Stimulated activated CD8-positive, alpha-beta memory T cell treated with anti-CD3 and anti-CD28 coated beads, Interleukin-12 subunit alpha, Interleukin-12 subunit beta, amount 100 ng/mL, for 24 hours (primary cell): ENCODE data around the gene OR12D2.
"Not testable (repeated sequence)": the region's sequence is repeated elsewhere in the genome, so short reads cannot be mapped to it uniquely, and the experiment has no call there.

Source experiments
- DNase-seq: peaks from one replicate; pipeline ENCODE4 v3.0.0-alpha.2; 2020; ENCODE audit errors: extremely low read depth

Gene OR12D2, protein sequence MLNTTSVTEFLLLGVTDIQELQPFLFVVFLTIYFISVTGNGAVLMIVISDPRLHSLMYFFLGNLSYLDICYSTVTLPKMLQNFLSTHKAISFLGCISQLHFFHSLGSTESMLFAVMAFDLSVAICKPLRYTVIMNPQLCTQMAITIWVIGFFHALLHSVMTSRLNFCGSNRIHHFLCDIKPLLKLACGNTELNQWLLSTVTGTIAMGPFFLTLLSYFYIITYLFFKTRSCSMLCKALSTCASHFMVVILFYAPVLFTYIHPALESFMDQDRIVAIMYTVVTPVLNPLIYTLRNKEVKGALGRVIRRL

DNA sequence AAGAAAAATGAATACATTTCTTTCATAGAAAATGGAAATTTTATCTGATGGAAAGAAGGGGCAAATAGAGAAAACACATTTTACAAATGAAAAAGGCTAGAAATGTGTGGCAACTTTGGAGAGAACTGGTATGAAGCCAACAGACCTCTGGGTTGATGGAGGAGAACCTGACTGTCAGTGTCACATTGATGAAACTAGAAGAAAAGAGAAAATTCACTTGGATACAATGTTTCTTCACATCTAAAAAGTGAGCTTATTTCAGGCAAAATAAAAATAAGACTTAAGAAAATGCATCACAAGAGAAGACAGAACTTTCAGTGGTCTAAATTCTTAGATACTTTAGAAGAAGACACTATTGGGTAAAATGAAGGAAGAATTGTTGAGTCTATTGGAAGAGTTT, at the start of gene OR12D2:
TSS of gene OR12D2 (plus strand) at position 301 of the 400 bp plus-strand sequence. CDS start 1,069 bp downstream, outside the sequence.
- no peak for DNase-seq

DNA sequence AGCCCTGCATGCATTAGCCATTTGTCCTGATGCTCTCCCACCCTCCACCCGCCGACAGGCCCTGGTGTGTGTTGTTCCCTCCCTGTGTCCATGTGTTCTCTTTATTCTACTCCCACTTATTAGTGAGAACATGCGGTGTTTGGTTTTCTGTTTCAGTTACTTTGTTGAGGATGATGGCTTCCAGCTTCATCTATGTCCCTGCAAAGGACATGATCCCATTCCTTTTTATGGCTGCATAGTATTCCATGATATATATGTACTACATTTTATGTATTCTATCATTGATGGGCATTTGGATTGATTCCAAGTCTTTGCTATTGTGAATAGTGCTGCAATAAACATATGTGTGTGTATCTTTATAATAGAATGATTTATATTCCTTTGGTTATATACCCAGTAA, 46.1 kb upstream of the OR12D2 start:
- not testable (repeated sequence) for DNase-seq

DNA sequence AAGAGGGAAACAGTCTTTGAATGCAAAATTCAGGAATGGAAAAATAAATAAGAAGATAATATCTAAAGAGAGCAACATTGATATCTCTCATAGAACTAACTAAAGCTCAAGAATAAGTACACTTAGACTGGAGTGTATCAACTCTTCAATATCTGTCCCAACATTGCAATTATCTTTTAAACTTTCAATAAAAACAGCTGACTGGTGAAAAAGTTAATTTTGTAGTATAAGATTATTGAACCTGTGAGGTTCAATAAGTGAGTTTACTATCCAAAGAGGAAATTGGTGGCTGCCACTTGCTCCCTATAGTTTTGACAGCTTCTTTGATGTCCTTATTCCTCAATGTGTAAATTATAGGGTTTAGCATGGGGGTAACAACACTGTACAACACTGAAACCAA, 40.5 kb upstream of the OR12D2 start:
- DNase-seq = no peak

DNA sequence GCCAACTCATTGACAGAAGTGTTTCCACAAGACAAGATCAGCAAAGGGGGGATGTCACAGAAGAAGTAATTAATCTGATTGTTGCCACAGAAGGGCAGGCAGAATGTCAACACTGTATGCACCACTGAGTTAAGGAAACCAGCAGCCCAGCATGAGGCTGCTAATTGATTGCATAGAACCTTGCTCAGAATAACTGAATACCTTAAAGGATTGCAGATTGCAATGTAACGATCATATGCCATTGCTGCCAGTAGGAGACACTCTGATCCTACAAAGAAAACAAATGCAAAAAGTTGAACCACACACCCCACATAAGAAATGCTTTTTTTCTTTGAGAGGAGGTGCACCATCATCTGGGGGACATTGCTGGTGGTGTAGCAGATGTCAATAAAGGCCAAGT, 39.8 kb upstream of the OR12D2 start:
- no peak for DNase-seq

DNA sequence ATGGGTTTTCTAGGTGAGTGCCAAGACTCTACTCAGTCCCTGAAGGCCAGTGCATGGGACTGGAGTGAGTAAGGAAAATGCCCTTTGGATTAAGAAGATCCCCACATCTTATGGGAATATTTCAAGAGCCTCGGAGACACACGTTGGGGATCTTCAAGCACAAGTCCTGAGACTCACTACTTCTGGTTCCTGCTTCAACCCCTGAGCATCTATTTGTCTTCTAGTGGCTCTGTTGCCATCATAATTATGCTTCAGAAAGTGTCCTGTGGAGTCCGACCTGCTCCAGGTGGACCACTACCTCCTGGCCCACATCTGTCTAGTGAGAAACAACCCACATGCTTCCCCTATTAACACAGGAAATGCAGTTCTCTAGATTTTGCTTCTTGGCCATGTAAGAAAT, 26.7 kb upstream of the OR12D2 start, which contains the start of gene OR5V1:
TSS of gene OR5V1 (minus strand) at position 101 of the 400 bp plus-strand sequence. CDS start 12,670 bp downstream, outside the sequence.
- DNase-seq = no peak

DNA sequence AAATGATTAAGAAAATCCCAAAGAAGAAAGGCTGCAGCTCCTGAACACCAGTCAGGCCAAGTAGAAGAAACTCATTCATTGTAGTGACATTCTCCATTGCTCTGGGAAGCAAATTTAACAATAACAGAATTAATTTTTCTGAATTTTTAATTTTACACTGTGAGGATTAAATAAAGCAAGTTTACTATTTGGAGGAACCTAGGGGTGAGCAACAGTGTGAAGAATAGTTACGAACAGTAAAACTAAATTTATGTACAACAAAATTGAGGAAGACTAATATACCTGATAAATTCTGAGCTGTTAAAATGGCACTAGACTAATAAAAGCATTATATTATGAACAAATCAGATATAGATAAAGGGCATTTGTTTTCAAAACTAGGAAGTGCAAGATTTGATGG, 20.2 kb upstream of the OR12D2 start, which contains the start of gene OR12D3:
TSS of gene OR12D3 (minus strand) at position 101 of the 400 bp plus-strand sequence. CDS start at position 97, 4 bp downstream.
- no peak for DNase-seq

DNA sequence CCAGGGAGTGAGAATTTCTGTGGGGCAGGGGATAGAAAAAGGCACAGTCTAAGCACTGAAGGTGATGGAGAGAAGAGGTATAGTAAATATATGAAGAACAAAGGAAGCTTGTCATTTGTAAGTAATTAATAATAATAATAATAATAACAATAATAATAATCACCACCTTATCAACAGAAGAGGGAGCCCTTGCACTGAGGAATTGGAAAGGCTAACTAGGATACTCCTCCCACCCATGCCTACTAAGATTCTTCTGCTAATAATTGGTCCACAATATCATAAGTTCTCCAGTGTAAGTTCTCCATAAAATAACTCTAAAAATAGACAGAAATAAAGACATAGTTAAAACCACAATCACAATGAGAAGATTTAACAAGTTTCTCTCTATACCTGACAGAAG, 19.4 kb upstream of the OR12D2 start:
- no peak for DNase-seq

DNA sequence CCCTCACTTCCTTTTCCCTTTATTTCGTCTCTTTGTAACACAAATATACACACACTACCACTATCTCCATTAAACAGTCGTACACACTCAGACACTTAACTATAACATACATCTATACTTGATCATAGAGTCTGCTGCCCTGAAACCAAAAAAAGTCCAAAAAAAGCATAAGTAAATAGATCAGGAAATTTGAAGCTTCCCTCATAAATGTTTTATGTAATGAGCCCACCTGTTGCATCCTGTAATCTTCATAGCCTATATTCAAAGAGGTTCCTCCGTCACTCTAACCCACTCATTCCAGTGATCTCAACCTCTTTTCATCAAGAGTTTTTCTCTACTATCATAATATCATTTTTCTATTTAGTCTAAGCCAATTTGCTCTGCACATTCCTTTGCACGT, 6.9 kb upstream of the OR12D2 start:
- DNase-seq = no peak

DNA sequence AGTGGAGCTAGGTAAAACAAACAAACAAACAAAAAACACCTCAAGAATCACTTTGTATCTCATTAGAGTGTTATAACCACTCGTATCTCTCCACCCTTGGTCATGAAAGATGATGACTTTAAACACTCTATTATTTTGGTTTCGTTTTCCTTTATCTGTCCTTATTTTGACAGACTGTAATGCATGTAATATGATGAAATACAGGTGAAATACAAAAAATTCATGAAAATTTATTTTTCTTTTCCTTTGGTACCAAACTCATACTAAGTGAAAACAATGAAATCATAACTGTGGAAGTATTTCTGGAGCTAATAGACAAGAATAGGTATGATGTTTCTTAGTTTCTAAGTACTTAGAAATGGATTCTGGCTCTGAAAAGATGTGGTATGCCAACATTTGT, 4.1 kb downstream of the OR12D2 start:
- no peak for DNase-seq

DNA sequence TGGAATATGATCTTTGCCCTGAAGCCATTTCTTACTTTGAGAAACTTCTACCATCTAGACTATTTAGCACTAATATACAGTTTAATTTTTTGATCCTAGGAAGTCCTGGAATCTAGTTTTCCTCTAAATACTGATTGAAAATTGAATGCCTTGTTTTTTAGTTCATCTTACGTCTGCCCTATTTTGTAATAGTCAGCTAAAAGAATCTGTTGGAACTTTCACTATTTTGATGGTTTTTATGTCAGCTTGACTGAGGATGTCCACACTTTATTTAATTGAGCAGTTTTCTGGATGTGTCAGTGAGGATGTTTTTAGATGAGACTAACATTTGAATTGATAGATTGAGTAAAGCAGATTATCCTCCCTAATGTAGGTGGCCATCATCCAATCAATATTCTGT, 8.4 kb downstream of the OR12D2 start:
- no peak for DNase-seq

DNA sequence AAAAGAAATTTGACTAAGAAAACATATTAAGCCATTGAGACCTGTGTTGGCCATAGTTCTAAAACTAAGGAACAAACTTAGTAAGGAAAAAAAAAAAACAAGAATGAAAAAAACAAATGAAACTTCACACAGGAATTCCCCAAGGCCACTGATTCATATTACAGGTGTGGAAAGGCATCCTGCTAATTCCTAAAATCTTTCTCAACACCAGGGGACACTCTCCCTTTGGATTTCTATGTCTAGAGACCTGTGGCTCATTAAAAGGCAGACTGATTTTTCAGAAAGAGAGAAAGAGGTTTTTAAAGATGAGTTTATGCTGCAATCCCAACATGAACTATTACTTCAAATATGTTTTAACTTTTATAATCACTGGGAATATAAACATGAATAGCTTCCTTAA, 19.2 kb downstream of the OR12D2 start, which contains the start of gene OR12D1:
TSS of gene OR12D1 (plus strand) at position 341 of the 400 bp plus-strand sequence.
- no peak for DNase-seq

DNA sequence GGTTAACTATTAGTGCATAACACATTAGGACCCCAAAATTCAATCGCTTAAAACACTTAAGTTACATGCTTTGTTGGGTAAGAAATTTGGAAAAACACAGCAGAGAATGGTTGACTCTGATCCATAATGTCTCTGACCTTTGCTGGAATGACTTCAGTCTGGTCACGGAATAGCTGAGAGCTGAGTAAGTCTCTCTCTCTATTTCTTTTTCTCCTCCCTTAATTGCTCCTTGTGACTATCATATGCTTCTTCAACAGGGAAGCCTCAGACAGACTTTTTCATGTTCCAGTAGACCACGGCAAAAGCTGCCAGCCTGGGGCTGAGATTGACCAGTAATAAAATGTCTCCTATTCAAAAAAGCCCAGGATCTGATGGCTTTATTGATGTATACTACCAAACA, 24.1 kb downstream of the OR12D2 start:
- DNase-seq = no peak

DNA sequence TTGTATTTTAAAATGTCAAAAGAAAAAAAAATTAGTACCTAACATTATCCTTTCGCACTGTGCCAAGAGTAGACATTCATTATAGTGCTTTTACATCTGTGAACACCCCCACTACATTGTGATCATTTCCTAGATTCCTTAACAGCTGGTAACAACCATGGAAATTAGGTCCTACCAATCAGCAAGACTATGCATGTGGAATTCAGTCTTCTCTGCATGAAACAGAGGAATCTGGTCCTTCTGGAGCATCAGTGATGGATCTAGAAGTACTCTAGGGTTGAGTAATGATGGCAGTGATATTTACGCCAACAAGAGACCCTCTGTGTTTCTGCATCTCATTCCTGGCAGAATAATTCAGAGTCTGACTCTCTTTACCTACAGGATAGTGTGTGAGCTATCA, 28.7 kb downstream of the OR12D2 start:
- no peak for DNase-seq

DNA sequence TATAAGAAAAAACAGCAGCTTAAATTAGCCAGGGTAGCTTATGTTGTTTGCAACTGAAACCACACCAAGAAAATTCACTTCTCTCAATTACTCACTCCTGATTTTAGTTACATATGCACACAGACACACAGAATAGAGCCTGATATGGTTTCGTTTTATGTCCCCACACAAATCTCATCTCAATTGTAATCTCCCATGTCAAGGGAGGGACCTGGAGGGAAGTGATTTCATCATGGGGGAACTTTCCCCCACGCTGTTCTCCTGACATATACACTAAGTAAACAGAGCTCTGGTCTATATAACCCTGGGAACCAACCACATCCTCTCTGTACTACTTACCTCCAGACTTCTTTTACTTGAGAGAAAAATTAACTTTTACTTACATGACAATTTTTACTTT, 29.1 kb downstream of the OR12D2 start:
- no peak for DNase-seq

DNA sequence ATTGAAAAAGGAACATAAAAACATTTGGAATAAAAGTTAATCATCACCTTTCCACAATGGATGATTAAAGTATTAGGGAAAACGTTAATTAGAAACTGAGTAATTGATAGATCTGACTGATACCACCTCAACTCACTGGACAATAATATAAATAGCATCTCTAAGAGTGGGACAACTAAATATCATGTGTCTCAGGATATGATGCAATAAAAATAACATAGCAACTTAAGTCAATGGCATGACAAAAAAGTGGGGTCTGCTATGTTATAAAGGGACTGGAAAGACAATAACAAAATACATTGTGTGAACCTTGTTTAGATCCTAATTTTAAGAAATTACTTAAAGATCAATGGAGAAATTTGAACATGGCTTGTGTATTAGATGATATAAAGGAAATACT, 29.6 kb downstream of the OR12D2 start:
- no peak for DNase-seq

DNA sequence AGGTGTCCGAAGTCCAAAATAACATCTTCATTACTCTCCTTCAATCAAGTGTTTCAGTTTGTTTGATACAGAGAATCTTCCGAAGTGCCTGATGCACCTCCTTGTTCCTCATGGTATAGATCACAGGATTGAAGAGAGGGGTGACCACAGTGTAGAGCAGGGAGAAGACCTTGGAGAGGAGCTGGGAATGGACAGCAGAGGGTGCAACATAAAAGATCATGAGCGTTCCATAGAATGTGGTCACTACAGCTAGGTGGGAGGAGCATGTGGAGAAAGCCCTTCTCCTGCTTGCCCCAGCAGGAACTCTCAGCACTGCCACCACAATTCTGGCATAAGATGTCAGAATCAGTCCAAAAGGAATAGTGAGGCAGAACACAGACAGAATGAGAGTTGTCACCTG, 31.2 kb downstream of the OR12D2 start:
- no peak for DNase-seq

DNA sequence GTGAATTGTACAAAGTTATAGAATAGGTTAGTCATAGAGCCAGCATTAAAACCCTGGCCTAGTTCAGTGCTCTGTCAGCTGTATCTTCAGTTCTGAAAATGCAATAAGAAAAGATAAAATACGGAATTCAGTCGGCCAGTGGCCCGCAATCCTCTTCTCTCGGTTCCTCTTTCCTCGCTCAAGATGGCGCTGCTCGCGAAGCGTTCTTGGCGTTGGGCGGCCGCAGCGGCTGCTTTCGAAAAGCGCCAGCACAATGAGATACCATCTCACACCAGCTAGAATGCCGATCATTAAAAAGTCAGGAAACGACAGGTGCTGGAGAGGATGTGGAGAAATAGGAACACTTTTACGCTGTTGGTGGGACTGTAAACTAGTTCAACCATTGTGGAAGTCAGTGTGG, 41.3 kb downstream of the OR12D2 start:
- not testable (repeated sequence) for DNase-seq

DNA sequence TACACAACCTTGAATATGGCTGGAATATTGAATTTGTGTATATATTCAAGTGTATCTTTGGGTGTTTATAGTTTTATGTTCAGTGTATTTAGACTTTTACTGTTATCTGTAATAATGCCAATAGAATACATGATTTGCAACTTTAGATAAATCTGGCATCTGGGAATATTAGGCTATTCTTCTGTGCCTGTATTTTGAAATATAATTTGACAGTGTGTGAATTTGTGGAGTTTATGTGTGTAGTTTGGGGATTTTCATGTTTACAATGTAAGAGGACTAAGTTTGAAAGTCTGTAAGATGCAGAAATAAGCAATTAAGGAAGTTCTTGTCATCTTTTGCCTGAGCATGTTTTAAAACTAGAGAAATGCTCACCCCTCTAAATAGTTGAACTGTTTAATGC, 43.6 kb downstream of the OR12D2 start, which contains the start of gene OR10C1:
TSS of gene OR10C1 (plus strand) at position 301 of the 400 bp plus-strand sequence. CDS start 710 bp downstream, outside the sequence.
- DNase-seq = no peak

DNA sequence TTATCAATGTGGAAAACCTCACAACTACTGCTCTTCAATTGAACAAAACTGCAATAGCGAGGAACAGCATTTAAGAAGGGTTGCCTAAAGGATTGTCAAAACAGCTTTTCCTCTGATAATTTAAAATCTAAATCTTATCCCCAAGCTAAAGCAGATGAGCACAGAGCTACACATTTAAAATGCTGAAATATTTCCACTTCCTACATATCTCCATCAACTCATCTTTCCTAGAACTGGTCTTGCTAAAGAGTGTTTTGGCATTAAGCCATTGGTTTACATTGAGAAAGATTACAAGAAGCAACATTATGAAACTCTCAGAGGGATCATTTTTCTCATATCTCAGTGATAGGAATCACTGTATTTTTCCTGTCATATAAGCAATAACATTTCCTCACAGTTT, 47.3 kb downstream of the OR12D2 start:
- no peak for DNase-seq

DNA sequence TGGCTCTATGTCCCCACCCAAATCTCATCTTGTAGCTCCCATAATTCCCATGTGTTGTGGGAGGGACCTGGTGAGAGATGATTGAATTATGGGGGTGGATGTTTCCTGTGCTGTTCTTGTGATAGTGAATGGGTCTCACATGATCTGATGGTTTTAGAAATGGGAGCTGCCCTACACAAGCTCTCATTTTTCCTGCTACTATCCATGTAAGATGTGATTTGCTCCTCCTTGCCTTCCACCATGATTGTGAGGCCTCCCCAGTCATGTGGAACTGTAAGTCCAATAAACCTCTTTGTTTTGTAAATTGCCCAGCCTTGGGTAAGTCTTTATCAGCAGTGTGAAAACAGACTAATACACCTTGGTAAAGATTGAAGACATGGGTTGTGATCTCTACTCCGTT, 48.6 kb downstream of the OR12D2 start:
- DNase-seq = not testable (repeated sequence)
